Skin of body (tissue), 2 donors: ENCODE results near the gene SHMT1. TPM values are rescaled to one million over a fixed set of nuclear protein-coding genes. Genes with fewer than 3 reads are reported as not detected.
"Not testable (repeated sequence)": the region's sequence is repeated elsewhere in the genome, so short reads cannot be mapped to it uniquely, and the experiment has no call there.

Source experiments
- DNase-seq: peaks from one replicate; lab custom pipeline; 2025; lab: John Stamatoyannopoulos, UW
- total RNA-seq: library from RNA; depleted of rRNA; stranded (reverse); fragments of >200 nt; gene quantifications from one replicate; pipeline ENCODE4 v1.2.3, GENCODE V29; 2014

SHMT1 gene
- 22.8 TPM for total RNA-seq

DNA sequence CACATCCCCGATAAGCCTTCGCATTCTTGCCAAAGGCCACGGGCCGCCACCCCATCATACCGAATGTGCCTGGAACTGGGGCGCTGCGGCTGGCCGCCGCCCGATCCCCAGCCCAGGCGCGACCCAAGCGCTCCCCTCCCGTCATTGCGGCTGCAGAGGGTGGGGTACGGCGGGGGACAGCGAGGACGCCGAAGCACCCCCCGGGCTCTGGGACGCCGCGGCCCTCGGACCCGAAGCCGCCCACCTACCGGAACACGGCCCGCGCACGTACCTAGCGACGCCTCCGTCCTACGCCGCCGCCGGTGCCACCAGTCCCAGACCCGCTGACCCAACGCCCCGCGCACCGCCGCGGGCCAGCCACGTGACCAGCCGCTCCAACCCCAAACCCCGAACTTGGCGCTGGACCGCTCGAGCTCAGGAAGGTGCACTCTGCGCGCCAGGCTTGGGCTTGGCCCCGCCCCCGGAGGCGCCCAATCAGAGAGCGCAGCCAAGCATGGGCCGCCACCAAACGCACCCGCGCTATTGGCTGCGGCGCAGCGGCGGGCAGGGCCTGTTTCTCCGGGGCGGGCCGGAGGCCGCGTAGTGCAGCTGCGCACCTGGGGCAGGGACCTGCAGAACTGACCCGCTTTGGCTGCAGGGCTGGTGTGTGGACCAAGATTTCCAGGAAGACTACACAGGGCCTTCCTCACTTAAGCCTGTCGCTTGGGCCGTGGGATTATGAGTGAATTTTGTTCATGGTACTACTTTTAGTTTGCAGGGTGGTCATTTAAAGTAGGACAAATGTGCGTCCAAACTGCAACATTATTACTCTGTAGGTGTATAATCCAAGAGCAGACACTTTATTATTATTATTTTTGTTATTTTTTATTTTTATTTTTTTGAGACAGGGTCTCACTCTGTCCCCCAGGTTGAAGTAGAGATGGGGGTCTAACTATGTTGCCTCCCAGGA, at the start of gene SHMT1:
Gene SHMT1, minus strand, starts transcription at position 450 of the 949 bp plus-strand sequence. CDS start 7,569 bp downstream, outside the sequence.
- DNase-seq, result peak; percentile 65

DNA sequence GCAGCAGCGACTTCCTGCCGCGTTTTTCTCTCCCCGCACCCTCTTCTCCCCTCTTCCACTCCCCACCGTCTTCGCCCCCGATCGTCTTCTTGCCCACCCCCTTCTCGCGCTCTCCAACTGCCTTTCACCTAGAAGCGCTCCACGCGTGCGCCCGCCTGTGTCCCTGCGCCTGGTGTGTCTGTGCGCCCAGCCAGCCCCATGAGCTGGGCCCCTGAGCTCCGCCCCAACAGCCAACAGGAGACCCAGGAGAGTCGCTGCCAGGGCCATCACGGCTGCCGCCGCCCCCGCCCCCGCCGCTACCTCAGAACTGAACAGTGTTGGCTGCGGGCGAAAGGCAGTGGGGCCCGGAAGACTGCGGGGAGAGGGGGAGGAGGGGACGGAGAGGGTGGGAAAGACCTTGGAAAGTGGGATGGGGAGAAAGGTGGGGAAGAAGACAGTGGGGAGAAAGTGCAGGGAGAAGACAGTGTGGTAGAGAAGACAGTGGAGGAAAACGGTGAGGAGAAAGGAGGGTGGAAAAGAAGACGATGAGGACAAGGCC, 48.7 kb upstream of the SHMT1 start:
- DNase-seq, result not testable (repeated sequence)

DNA sequence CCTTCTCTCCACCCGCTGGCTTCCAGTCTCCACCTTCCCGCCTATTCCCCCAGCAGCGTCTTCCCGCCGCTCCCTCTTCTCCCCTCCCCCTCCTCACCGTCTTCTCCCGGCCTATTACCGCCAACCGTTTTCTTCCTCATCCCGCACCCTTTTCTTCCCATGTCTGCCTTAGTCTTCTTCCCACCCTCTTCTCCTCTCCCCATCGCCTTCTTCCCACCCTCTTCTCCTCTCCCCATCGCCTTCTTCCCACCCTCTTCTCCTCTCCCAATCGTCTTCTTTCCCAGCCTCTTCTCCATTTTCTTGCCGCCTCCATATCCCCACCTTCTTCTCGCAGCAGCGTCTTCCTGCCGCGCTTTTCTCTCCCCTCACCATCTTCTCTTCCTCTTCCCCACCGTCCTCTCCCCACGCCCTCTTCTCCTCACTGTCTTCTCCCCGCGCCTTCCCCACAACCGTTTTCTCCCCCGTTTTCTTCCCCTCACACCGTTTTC, 48.1 kb upstream of the SHMT1 start:
- not testable (repeated sequence) for DNase-seq

DNA sequence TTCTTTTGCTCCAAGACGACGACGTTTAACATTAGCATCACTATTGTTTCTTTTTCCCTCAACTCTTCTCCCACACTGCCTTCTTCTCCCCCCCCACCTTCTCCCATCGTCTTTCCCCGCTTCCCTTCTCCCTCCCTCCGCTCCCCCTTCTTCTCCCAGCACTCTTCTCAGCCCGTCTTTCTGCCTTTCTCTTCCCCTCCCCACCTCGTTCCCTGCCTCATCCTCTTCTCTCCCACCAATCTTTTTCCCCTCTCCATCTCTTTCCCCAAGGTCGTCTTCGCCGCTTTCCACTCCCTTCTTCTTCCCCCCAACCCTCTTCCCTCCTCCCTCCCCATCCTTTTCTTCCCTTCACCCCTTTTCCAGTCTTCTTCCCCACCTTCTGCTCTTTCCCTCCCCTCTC, 47.4 kb upstream of the SHMT1 start:
- DNase-seq, result not testable (repeated sequence)

DNA sequence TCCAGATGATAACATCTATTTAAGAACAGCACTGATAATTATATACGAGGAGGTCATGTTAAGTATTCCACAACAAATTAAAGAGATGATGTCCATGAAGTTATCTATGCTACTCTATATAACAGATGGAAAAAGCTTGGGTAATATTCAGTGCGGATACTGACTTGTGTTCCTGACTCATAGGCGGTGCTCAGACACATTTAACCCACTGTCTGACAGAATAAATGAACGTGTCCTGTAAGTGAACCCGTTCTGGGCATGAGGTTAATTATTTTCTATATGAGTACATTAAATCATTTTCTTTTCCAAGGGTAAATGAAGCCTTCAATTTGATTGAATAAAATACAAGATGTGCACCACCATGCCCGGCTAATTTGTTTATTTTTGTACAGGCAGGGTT, 46.0 kb upstream of the SHMT1 start:
- not testable (repeated sequence) for DNase-seq

DNA sequence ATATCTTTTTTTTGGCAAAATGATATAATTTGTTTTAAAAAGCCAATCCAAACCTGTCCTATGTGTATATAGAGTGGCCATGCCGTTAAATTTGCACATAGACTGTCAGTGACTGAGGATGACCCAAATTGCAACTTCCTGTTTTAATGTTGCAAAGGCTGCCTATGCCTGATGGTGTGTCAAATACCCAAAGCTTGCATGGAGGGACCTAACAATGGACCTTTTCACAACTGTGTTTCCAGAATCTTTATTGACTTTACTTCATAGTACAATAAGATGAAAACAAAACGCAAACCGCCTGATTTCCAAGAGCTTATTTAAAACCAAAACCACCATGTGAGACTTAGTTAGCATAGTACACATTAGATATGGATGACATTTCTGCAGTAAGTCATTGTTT, 45.6 kb upstream of the SHMT1 start:
- not testable (repeated sequence) for DNase-seq

DNA sequence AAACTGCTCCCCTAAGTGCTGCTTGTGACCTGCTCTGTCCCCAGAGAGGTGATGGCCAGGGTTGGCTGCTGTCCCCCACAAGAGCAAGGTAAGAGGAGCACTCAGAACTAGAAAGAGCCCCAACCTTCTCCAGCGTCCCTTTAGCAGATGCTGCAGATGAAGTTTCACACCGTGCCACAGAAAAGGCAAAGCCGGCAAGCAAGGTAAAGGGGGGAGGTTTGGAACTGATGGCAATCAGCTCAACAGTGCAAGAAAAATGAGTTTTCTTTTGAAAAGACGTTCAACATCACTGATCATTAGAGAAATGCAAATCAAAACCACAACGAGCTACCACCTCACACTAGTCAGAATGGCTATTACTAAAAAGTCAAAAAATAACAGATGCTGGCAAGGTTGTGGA, 40.3 kb upstream of the SHMT1 start:
- not testable (repeated sequence) for DNase-seq

DNA sequence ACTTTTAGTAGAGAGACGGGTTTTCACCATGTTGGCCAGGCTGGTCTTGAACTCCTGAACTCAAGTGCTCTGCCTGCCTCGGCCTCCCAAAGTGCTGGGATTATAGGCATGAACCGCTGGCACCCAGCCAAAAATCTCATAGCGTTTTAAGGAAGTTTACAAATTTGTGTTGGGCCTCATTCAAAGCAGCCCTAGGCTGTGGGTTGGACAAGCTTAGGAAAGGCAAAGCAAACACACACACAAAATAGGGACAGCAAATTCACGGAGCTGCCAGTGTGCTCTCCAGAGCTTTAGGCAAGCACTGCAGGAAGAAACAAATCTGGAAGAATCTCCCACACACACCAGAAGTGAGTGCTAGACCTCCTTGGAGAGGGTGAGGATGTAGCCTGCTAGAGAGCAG, 39.8 kb upstream of the SHMT1 start:
- DNase-seq, result not testable (repeated sequence)

DNA sequence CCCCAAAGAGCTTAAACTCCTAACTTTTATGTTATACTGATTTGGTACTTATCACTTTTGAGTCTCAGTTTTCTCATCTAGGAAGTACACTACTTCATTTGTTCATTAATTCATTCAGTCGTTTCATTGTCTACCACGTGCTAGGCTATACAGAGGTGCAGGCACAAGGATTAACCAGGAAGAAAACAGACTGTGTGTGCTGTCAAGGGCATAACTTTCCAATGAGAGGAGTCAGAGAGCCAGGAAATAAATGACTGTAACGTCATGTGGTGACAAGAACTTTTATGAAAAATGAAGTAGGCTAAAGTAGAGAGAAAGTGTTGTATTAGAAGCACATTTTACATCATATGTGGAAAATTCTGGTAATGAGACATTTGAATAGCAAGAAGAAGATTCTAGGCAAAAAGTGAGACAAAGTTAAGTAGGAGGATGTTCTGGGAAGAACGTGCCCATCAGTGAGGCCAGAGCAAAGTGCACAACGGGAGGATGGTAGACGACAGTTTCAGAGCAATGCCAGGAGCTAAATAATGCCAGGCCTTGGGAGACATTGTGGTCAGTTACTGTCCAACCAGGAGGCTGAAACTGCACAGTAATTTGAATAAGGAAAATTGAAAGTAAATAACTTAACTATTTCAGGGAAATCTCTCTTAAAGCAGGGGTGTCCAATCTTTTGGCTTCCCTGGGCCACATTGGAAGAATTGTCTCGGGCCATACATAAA, 38.7 kb upstream of the SHMT1 start:
- not testable (repeated sequence) for DNase-seq

DNA sequence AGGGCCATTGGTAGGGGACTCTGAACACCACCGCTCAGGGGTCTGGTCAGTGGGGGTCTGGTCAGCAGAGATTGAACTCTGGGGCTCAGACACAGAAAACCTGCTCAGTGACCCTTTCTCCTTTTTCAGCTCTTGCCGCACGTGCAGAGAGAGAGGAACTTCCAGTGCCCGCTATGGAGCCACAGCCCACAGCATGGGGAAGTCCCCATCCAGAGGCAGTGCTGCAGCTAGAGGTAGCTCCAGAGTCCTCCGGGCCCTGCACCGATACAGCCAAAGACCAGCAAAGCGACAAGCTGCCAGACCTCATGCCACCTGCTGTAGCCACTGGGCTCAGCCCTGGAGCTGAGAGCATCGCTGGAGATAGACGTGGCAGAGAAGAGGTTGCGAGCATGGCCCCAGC, 25.4 kb upstream of the SHMT1 start:
- not testable (repeated sequence) for DNase-seq

DNA sequence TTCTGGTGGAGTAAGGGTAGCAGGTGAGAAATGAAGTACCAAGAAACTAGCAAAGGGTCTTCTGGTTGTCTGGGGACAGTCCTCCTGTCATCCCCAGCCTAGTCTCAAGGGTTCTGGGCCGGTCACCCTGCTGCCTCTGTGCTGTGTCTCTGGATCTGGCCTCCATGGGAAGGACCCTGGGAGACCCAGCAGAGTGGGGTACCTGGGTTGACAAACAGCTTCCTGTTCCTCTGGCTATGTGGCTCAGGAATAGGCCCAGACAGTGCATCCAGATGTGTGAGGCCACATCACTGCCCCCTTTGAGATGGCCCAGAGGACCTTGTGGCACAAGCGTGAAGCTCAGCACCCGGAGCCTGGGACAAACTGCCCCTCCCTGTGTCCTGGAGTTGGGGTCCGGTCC, 24.9 kb upstream of the SHMT1 start:
- DNase-seq, result not testable (repeated sequence)

DNA sequence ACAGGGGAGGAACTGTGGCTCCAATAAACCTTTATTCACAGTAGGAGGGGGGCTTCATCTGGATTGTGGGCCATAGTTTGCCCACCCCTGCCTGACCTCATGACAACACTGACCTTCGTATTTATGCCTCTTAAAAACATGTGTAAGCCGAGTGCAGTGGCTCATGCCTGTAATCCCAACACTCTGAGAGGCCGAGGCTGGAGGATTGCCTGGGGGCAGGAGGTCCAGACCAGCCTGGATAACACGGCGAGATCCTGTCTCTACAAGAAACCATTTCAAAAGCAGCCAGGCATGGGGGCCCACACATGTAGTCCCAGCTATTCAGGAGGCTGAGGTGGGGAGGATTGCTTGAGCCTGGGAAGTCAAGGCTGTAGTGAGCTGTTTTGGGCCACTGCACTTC, 24.2 kb upstream of the SHMT1 start:
- DNase-seq, result not testable (repeated sequence)

DNA sequence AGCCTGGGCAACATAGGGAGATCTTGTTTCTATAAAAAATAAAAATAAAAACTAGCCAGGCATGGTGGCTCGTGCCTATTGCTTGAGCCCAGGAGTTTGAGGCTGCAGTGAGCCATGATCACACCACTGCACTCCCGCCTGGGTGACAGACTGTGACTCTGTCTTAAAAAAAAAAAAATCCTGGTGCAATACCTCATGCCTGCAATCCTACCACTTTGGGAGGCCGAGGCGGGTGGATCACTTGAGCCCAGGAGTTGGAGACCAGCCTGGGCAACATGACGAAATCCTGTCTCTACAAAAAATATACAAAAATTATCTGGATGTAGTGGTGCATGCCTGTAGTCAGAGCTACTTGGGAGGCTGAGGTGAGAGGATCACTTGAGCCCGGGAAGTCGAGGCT, 20.9 kb upstream of the SHMT1 start:
- not testable (repeated sequence) for DNase-seq

DNA sequence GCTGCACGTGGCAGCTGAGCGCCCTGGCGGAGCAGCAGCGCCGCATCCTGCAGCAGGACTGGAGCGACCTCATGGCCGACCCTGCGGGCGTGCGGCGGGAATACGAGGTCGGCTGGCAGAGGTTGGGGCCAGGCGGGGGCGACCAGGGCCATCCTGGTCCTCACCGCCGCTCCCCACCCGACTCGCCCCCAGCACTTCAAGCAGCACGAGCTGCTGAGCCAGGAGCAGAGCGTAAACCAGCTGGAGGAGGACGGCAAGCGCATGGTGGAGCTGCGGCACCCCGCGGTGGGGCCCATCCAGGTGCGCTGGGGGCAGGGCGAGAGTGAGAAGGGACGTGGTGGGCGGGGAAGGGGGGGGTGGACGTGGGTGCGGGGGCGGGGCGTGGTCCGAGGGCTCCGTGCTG, 19.7 kb upstream of the SHMT1 start:
- DNase-seq, result not testable (repeated sequence)

DNA sequence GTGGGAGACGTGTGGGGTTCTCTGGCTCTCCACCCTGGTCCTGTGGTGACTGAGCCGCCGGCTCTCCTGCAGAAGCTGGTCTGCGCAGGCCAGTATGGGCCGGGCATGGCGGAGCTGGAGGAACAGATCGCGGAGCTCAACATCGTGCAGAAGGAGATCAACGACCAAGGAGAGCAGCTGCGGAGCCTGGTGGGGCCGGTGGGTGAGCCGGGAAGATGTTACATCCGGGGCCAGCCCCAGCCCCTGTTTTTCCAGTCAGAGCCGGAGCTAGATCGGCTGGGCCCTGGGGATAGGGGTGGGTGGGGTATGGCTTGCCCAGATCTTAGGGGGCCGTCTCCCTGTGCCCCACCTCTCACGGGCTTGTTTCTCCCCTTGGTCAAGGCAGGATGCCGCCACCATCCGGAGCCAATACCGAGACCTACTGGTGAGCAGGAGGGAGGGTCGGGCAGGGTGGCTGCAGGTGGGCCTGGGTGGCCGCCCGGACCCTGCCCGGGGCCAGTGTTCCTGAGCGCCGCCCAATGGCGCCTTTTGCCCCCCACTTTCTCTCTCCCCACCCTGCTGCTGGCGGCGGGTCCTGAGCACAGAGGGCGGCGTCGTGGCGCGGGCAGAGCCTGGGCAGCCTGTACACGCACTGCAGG, 19.2 kb upstream of the SHMT1 start:
- DNase-seq, result no peak

DNA sequence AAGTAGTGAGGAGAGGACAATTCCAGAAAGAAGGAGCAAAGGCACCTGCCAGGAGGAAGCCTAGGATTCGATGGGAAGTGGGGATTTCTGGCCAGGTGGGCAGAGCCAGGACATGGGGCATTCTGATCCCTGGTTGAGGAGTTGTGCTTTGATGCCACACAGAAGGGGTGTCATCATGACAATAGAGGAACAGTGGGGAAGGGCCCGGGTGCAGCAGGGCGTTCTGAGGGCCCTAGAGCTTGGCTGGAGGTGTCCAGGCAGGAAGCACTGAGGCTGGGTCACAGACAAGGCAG, 18.5 kb upstream of the SHMT1 start:
- DNase-seq, result no peak

DNA sequence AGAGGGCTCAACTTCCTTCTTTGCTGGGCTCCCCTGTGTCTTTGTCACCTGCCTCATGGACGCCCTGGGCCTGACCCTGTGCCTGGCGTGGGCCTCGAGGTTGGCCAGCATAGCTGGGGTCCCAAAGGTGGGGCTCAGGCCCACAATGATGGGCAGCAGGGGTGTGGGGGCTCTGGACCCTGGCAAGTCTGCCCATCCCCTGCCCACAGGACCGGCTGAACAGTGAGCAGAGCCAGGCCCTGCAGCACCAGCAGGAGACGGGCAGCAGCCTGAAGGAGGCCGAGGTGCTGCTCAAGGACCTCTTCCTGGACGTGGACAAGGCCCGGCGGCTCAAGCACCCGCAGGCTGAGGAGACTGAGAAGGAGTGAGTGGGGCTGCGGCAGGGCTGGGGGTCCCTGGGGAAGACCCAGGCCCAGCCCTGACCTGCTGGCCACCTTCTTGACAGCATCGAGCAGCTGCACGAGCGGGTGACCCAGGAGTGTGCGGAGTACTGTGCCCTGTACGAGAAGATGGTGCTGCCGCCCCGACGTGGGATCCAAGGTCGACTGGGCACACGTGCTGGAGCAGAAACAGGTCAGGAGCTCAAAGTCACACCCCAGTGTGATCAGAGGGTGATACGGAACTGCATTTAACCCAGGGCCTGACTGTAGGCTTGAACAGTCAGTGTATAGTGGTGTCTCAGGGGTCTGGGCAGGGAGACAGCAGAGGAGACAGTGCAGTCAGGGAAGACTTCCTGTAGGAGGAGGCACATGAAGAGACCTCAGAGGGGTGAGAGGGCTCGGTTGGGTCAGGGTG, 18.0 kb upstream of the SHMT1 start:
- no peak for DNase-seq

DNA sequence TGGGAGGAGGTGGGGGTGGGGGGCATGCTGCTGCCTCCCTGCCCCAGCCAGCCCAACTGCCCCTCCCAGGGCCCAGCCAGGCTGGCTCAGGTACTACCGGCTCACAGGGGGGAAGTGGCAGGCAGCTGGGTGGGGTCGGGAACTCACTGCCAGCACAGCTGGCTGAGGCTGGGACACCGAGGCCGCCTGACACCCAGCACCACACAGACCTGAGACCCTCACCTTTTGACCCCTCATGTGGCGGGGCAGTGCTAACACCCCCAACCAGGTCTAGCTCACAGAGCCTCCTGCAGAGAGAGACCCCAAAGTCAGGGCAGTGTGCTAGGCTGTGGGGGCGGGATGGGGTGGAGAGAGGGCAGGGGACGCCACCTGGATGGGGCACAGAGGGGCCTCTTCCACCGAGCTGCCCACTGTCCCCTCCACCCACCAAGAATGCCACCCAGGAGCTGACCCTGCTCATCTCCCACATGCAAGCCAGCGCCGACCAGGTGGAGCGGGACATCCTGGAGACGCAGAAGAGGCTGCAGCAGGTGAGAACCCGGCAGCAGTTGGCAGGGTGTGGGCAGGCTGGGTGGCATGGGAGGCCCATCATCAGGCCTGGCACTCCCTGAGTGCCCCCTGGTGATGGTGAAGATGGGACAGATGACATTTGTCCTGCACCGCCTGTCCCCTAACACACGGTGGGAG, 17.3 kb upstream of the SHMT1 start:
- no peak for DNase-seq

DNA sequence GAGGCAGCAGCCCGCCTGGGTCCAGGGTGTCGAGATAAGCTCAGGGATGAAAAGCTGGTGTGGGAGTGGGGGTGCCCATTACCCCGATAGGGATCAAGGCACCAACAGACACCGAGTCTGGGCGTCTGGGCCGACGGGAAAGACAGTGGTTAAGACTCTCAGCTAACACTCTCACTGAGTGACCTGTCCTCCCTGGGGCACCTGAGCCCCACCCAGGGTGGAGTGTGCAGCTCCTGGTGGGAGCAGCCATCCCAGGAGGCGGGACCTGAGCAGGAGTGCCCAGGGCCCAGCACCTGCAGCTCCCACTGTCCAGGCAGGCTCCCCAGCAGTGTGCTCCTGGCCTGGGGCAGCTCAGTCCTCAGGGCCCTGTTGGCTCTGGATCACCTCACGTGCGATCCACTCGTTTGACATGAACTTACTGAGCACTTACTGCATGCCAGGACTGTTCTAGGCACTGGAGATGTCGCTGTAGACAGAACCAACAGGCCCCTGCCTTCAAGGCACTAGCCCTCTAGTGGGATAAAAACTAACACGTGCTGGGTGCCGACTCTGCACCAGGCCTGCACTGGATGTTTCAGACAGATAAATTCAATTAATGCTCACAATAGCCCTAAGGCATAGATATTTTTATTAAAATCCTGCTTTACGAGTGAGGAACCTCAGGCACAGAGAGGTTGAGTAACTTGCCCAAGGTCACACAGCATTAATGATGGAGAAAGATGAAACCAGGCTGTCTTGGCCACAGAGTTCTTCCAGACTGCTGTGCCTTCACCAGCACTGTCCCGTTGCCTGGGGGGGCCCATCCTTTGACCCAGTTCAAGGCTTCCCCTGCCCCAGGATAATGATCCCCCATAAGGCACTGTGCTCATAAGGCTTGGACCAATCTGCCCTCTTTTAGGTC, 16.1 kb upstream of the SHMT1 start:
- DNase-seq, result no peak
